ENCODE measurements around the gene VSIR.

Gene VSIR

DNA sequence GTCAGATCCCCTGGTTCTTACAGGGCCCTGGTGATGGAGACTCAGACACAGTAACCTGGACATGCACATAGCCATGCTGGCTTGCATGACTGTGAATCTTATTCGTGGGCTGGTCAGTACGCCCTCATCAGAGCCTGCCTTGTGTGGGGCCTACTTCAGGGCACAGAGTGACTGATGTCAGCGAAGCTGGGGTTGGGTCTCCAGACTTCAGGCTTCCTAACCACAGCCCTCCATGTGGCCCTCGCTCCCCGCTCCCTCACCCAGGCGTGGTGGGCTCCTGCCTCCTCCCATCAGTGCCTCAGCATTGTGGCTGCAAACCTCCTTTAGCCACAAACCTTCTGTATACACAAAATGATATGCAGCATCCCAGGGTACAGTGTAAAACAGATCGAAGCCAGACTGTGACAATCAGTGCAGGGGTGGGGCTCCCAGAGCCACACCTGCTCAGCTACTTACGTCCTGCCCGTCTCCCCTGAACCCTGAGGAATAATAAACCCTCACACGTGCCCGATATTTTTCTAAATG lies 46.7 kb downstream of the VSIR start:
- TF ChIP-seq, protein P1, sequence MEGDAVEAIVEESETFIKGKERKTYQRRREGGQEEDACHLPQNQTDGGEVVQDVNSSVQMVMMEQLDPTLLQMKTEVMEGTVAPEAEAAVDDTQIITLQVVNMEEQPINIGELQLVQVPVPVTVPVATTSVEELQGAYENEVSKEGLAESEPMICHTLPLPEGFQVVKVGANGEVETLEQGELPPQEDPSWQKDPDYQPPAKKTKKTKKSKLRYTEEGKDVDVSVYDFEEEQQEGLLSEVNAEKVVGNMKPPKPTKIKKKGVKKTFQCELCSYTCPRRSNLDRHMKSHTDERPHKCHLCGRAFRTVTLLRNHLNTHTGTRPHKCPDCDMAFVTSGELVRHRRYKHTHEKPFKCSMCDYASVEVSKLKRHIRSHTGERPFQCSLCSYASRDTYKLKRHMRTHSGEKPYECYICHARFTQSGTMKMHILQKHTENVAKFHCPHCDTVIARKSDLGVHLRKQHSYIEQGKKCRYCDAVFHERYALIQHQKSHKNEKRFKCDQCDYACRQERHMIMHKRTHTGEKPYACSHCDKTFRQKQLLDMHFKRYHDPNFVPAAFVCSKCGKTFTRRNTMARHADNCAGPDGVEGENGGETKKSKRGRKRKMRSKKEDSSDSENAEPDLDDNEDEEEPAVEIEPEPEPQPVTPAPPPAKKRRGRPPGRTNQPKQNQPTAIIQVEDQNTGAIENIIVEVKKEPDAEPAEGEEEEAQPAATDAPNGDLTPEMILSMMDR (IDR thresholded peaks at IDR 0.05; ENCODE audit: insufficient read depth, missing control alignments) = no peak
- DNase-seq (ENCODE audit: insufficient read length, low spot score) (no peak), FAIRE-seq (no peak)

DNA sequence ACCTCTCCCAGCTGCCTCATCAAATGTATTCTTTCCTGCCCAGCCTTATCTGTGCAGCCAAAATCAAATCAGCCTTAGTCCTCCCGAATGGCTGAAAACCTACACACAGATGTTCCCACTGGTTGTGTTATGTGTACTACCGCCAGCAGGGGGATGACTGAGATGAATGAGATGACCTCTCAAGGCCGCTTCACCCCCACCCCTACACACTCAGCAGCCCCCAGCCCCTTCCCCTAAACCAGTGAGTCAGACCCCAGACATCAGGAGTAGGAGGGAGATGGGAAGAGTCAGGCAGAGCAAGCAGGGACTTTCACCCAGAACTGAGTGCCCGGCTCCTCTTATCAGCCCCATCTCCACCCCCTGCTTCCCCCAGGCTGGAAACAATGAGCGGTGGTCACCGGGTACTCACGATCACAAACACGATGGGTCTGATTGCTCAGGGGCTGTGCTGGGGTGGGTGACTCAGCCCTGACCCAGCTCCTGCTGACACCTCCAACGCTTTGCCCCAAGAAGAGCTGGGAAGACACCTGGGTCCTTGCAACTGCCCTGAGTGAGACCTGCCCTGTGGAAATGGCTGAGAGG lies 47.2 kb downstream of the VSIR start:
- DNase-seq (ENCODE audit: insufficient read length, low spot score) = no peak

DNA sequence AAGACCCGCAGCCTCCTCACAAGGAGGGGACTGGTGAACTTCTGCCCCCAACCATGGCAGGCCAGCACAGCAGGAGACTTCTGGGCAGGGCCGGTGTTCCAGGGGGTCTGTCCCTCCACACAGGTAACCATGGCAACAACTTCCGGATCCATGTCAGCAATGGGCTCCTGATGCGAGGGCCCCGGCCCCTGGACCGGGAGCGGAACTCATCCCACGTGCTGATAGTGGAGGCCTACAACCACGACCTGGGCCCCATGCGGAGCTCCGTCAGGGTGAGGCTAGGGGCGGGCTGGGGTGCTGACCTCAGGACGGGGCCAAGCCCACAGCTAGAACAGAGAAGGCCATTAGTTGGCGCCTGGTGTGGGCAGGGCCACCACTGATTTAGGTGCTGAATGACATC lies 48.1 kb downstream of the VSIR start:
- TF ChIP-seq, protein P1 (IDR thresholded peaks at IDR 0.05; ENCODE audit: insufficient read depth, missing control alignments) = no peak
- FAIRE-seq (no peak), DNase-seq (ENCODE audit: insufficient read length, low spot score) (no peak)

More for the DNA sequence above, 47.2 kb downstream of the VSIR start:
- TF ChIP-seq, protein P1 (IDR thresholded peaks at IDR 0.05; ENCODE audit: insufficient read depth, missing control alignments) = no peak
- no peak for FAIRE-seq

DNA sequence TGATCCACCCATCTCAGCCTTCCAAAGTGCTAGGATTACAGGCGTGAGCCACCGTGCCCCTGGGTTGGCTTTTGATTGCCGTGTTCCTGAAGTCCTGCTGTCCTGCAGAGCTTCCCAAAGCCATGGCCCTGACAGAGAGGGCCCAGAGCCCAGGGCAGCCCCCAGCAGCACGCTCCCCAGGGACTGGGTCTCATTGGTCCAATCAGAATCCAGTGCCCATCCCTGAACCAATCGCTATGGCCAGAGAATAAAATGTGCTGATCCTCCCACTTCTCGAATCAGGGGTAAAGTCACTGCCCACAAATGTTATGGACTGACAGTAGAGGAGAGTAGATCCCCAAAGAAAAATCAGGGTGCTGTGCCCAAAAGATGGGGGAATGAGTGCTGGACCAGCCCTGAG lies 48.8 kb downstream of the VSIR start:
- DNase-seq (ENCODE audit: insufficient read length, low spot score) (no peak), FAIRE-seq (no peak)
- TF ChIP-seq, protein P1 (IDR thresholded peaks at IDR 0.05; ENCODE audit: insufficient read depth, missing control alignments) = no peak

DNA sequence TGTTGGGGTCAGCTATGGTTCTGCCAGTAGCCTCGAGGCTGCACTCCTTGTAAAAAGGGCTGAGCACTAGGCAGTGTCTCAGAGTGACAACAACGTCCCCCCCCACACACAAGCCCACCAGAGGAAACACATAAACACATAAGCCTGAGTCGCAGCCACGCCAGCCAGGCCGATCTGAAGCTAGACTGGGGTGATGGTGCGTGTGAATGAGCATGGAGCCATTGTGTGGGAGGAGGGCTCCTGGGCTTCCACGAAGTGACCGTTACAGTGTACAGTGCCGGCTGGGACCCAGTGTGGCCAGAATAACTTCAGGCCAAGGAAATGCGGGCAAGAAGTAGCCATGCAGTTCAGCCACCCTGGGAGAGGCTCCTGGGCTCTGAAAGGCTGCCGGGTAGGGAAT lies 50.0 kb downstream of the VSIR start:
- DNase-seq (ENCODE audit: insufficient read length, low spot score) (no peak), FAIRE-seq (no peak)
- TF ChIP-seq, protein P1 (IDR thresholded peaks at IDR 0.05; ENCODE audit: insufficient read depth, missing control alignments) = no peak

DNA sequence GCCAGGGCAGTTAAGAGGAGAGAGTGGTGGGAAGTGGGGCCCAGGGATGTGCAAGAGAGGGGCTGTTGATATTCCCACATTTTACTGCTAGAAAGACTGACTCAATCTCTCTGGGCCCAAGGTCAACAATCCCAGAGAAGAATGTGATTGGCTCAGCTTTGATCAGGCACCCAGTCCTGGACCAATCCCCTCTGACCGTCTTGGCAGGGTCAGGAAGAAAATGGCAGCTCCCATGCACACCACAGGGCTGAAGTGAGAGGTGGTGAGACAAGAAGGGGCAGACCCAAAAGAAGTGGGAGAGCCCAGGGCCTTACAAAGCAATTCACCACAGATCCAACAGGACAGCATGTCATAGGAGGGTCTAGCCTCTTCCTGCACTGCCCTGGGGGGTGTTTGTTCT lies 50.5 kb downstream of the VSIR start:
- DNase-seq (ENCODE audit: insufficient read length, low spot score) (no peak), FAIRE-seq (no peak)
- TF ChIP-seq, protein P1 (IDR thresholded peaks at IDR 0.05; ENCODE audit: insufficient read depth, missing control alignments) = no peak

DNA sequence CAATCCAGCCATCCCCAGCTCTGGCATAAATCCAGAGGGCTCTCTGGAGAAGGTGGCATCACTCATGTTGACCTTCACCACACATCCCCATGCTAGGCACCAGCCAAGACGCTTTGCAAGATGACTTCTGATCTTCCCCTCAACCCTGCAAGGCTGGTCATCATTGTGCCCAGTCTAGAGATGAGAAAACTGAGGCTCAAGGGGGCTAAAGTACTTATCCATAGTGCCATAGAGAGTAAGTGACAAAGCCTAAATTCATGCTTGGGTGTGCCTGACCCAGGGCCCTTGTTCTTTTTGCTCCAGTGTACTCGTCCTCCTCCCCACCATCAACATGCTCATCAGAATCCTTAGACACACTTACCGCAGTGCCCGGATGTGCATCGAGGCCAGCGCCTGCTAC lies 52.0 kb downstream of the VSIR start:
- no peak for FAIRE-seq
- DNase-seq (ENCODE audit: insufficient read length, low spot score) = no peak
- TF ChIP-seq, protein P1 (IDR thresholded peaks at IDR 0.05; ENCODE audit: insufficient read depth, missing control alignments) = no peak
